ENCODE measurements around the gene ZNF892.

DNA sequence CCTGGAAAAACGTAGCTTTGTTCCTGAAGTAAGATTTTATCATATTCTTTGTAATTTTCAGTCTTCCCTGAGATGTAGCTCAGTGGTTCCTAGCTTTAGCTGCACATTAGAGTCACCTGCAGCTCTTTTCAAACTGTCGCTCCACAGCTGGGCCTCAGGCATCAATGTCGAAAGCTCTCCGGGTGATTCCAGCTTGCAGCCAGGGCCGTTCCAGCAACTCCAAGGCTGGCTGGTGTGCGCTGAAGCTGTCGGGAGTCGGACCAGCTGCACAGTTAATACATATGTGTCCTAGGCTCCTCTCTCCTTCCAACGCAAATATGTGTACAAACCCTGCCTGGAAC is 42.3 kb upstream of the ZNF892 start:
- TF ChIP-seq, protein P1, sequence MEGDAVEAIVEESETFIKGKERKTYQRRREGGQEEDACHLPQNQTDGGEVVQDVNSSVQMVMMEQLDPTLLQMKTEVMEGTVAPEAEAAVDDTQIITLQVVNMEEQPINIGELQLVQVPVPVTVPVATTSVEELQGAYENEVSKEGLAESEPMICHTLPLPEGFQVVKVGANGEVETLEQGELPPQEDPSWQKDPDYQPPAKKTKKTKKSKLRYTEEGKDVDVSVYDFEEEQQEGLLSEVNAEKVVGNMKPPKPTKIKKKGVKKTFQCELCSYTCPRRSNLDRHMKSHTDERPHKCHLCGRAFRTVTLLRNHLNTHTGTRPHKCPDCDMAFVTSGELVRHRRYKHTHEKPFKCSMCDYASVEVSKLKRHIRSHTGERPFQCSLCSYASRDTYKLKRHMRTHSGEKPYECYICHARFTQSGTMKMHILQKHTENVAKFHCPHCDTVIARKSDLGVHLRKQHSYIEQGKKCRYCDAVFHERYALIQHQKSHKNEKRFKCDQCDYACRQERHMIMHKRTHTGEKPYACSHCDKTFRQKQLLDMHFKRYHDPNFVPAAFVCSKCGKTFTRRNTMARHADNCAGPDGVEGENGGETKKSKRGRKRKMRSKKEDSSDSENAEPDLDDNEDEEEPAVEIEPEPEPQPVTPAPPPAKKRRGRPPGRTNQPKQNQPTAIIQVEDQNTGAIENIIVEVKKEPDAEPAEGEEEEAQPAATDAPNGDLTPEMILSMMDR (IDR thresholded peaks at IDR 0.05): no peak
- TF ChIP-seq EZH2 (IDR thresholded peaks at IDR 0.05; ENCODE audit: borderline replicate concordance, insufficient read depth, low read depth, low read length, poor library complexity, severe bottlenecking): no peak
